IMR-90 (cell line): ENCODE data around the gene UNC5B. TPM values are rescaled to one million over a fixed set of nuclear protein-coding genes. Genes with fewer than 3 reads are reported as not detected.

Experiments used
- ATAC-seq: fragments of 200-7000 bp; cut with Tn5 transposase; 2 replicates; pipeline ENCODE4 v1.9.1; 2020; ENCODE audit warnings: low read depth, mild to moderate bottlenecking, moderate library complexity
- BruUV-seq: library from RNA; stranded (reverse); fragments of 400-500 nt; replicated peaks from 2 replicates; lab custom pipeline; 2021; lab: Mats Ljungman, UMichigan
- CTCF ChIA-PET: fragments of 300-600 bp; formaldehyde crosslinking; extraction: SDS; loops from one replicate; lab custom pipeline; 2021; ENCODE audit warnings: antibody characterized with exemption; lab: Yijun Ruan, JAX
- POLR2A ChIA-PET: fragments of 300-600 bp; sonication (Branson Sonifier 250); formaldehyde crosslinking; loops from one replicate; lab custom pipeline; 2022; ENCODE audit warnings: antibody characterized with exemption; ENCODE audit not compliant: unreplicated experiment; lab: Charles Lee
- DNase-seq: peaks from one replicate; pipeline ENCODE4 v3.0.0; 2013
- H2AFZ ChIP-seq: replicated peaks from 2 replicates; pipeline ENCODE3; 2013; ENCODE audit warnings: low read length, mild to moderate bottlenecking; ENCODE audit not compliant: poor library complexity
- H2AK5ac ChIP-seq: 2 replicates; pipeline ENCODE4 v1.6.1; 2013; ENCODE audit warnings: low read depth, low read length, inconsistent platforms
- H2AK9ac ChIP-seq: replicated peaks from 2 replicates; pipeline ENCODE3; 2013; ENCODE audit warnings: mild to moderate bottlenecking, low read depth, low read length, moderate library complexity; ENCODE audit not compliant: poor library complexity
- H2BK120ac ChIP-seq: 2 replicates; pipeline ENCODE4 v1.6.1; 2013; ENCODE audit warnings: low read depth, low read length, inconsistent platforms
- H2BK15ac ChIP-seq: 3 replicates; pipeline ENCODE4 v1.6.1; 2013; ENCODE audit warnings: low read depth, low read length, inconsistent platforms
- H2BK20ac ChIP-seq: 2 replicates; pipeline ENCODE4 v1.6.1; 2013; ENCODE audit warnings: low read depth, mild to moderate bottlenecking, inconsistent platforms, low read length, moderate library complexity
- H2BK5ac ChIP-seq: 2 replicates; pipeline ENCODE4 v1.6.1; 2013; ENCODE audit warnings: mild to moderate bottlenecking, low read depth, low read length, inconsistent platforms; ENCODE audit not compliant: poor library complexity, severe bottlenecking
- H3K14ac ChIP-seq: replicated peaks from 2 replicates; pipeline ENCODE4 v1.6.1; 2013; ENCODE audit warnings: low read depth, low read length, inconsistent platforms
- H3K18ac ChIP-seq: 2 replicates; pipeline ENCODE4 v1.6.1; 2013; ENCODE audit warnings: low read depth, low read length, control low read depth
- H3K23ac ChIP-seq: 2 replicates; pipeline ENCODE4 v1.6.1; 2013; ENCODE audit warnings: low read depth, low read length, inconsistent platforms
- H3K27ac ChIP-seq: 2 replicates; pipeline ENCODE4 v1.5.1; 2013; ENCODE audit warnings: mild to moderate bottlenecking, control low read depth, low read length; ENCODE audit not compliant: insufficient read depth
- H3K27me3 ChIP-seq: 2 replicates; pipeline ENCODE4 v1.6.1; 2013; ENCODE audit warnings: low read length; ENCODE audit not compliant: control insufficient read depth, insufficient read depth
- H3K36me3 ChIP-seq: 2 replicates; pipeline ENCODE4 v1.6.1; 2013; ENCODE audit warnings: low read length, mixed read lengths; ENCODE audit not compliant: control insufficient read depth, insufficient read depth
- H3K4ac ChIP-seq: 2 replicates; pipeline ENCODE4 v1.6.1; 2013; ENCODE audit warnings: low read depth, low read length, inconsistent platforms
- H3K4me1 ChIP-seq: 2 replicates; pipeline ENCODE4 v1.6.1; 2013; ENCODE audit warnings: low read length, mixed read lengths; ENCODE audit not compliant: control insufficient read depth, insufficient read depth
- H3K4me2 ChIP-seq: 2 replicates; pipeline ENCODE4 v1.6.1; 2013; ENCODE audit warnings: low read depth, mild to moderate bottlenecking, control low read depth, low read length, moderate library complexity
- H3K4me3 ChIP-seq: 2 replicates; pipeline ENCODE4 v1.5.1; 2013; ENCODE audit warnings: low read depth, mild to moderate bottlenecking, control low read depth, low read length, moderate library complexity; ENCODE audit not compliant: insufficient read depth
- H3K56ac ChIP-seq: 2 replicates; pipeline ENCODE4 v1.6.1; 2013; ENCODE audit warnings: low read length, inconsistent platforms; ENCODE audit not compliant: insufficient read depth; ENCODE audit errors: extremely low read depth
- H3K79me1 ChIP-seq, 2 experiments: 2 replicates each; pipeline ENCODE4 v1.6.1; 2013; ENCODE audit warnings: low read length in 2 of 2, inconsistent platforms in 1 of 2, low read depth in 1 of 2
- H3K9ac ChIP-seq: 2 replicates; pipeline ENCODE4 v1.6.1; 2013; ENCODE audit warnings: low read depth, low read length, control low read depth
- H3K9me1 ChIP-seq: 2 replicates; pipeline ENCODE4 v1.6.1; 2013; ENCODE audit warnings: low read length, inconsistent platforms; ENCODE audit not compliant: insufficient read depth
- H3K9me3 ChIP-seq: 2 replicates; pipeline ENCODE4 v1.6.1; 2013; ENCODE audit warnings: low read length; ENCODE audit not compliant: control insufficient read depth, insufficient read depth
- H4K20me1 ChIP-seq: 2 replicates; pipeline ENCODE4 v1.6.1; 2013; ENCODE audit warnings: low read length, inconsistent platforms; ENCODE audit not compliant: insufficient read depth
- H4K5ac ChIP-seq: 2 replicates; pipeline ENCODE4 v1.6.1; 2013; ENCODE audit warnings: mild to moderate bottlenecking, low read depth, low read length, control low read depth
- H4K8ac ChIP-seq, 2 experiments: 2 replicates each; pipeline ENCODE4 v1.6.1; 2013; ENCODE audit warnings: low read depth in 2 of 2, low read length in 2 of 2, control low read depth in 1 of 2, inconsistent platforms in 1 of 2
- H4K91ac ChIP-seq: 2 replicates; pipeline ENCODE4 v1.6.1; 2013; ENCODE audit warnings: low read depth, low read length, inconsistent platforms; ENCODE audit not compliant: insufficient read depth
- FOS ChIP-seq: fragments of 150-350 bp; IDR thresholded peaks from 2 replicates; pipeline ENCODE4 v1.6.1; 2016; ENCODE audit warnings: low read depth, low read length
- WGBS, 2 experiments: methylation state at CpG; one replicate each; pipeline versions ENCODE4 v1.1.5 to v1.1.7; 2013; ENCODE audit warnings: missing lambda C conversion rate in 2 of 2; ENCODE audit not compliant: insufficient read length in 1 of 2; ENCODE audit errors: extremely low coverage in 2 of 2; 5-methylcytosine and 5-hydroxymethylcytosine counted together
- dilution Hi-C: fragments of 300-500 bp; cut with HindIII; formaldehyde crosslinking; loops from one replicate; pipeline ENCODE4 v1.14.3; 2018; ENCODE audit warnings: low sequenced_read_pairs; ENCODE audit not compliant: unreplicated experiment
- in situ Hi-C: fragments of 300-500 bp; cut with MboI; formaldehyde crosslinking; loops from 3 replicates; pipeline ENCODE4 v1.14.3; 2019; ENCODE audit warnings: low sequenced_read_pairs, inconsistent platforms, mixed read lengths
- intact Hi-C: fragments of 100-400 bp; cut with micrococcal nuclease; formaldehyde crosslinking; loops from 2 replicates; pipeline ENCODE4 v1.10.0; 2022
- polyA plus RNA-seq, 3 experiments: library from polyadenylated mRNA; depleted of rRNA; stranded (reverse); fragments of >200 nt; gene quantifications; 2 replicates each; pipeline ENCODE4 v1.2.3, GENCODE V29; 2012; ENCODE audit warnings: low replicate concordance in 1 of 3
- total RNA-seq: library from RNA; depleted of rRNA; stranded (reverse); fragments of >200 nt; gene quantifications from 2 replicates; pipeline ENCODE4 v1.2.3, GENCODE V29; 2012

UNC5B gene
- total and polyA plus RNA-seq, 2 of the 4 experiments (the other 2 are of a cell fraction) = 1.6 to 4.2 TPM

DNA sequence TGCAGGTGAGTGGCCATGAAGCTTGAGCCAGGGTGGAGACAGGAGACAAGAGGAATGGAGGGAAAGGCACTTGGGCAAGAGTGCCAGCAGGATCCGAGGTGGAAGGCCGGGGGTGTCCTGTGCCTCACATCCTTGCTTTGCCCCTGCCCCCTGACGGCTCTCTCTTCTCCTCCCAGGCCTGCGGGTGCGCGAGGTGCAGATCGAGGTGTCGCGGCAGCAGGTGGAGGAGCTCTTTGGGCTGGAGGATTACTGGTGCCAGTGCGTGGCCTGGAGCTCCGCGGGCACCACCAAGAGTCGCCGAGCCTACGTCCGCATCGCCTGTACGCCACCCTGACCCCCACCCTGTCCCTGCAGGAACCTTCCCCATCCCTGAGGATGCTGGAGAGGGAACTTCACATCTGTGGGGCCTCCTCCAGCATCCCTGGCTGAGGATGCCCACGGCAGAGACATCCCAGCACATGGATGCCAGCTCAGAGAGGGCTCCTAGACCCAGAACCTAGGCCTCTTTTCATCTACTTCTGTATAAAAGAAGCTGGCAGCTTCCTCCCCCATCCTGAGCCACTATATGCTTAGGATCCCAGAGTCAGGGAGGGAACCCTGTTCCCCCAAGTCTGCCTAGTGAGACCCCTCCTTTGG lies 72.3 kb downstream of the UNC5B start:
- Histone ChIP-seq H2BK15ac (no peak overlapping the region), H3K4me2 (no peak overlapping the region), H2BK5ac (no peak overlapping the region), H3K4ac (no peak overlapping the region), H3K56ac (no peak overlapping the region), H3K23ac (no peak overlapping the region), H3K9me3 (no peaks in the 10 kb centered on the region), H2BK120ac (no peak overlapping the region), H2AFZ (no peak overlapping the region), H4K8ac (no peak overlapping the region), H3K79me1 (no peaks in the 10 kb centered on the region), H2BK20ac (no peak overlapping the region), H3K9me1 (no peaks in the 10 kb centered on the region), H3K36me3 (peaks cover 6% of the 10 kb centered on the region; the same call in 1 of the 2 replicates), H3K18ac (no peak overlapping the region), H3K27ac (no peak overlapping the region), H3K4me1 (peaks cover 9% of the 10 kb centered on the region; the same call in 1 of the 2 replicates), H4K5ac (no peak overlapping the region), H4K20me1 (no peaks in the 10 kb centered on the region), H4K91ac (no peak overlapping the region), H3K27me3 (no peaks in the 10 kb centered on the region), H3K9ac (no peak overlapping the region), H2AK5ac (no peak overlapping the region), H3K4me3 (no peak overlapping the region), H3K14ac (no peak overlapping the region), H2AK9ac (no peak overlapping the region)
- WGBS, 2 experiments = no CpG with 5 or more reads among the region's 19 CpGs
- TF ChIP-seq FOS = no peak
- CTCF ChIA-PET = interaction anchor here (0.5 to 1.2 kb wide), 9 partner anchors 9 to 365 kb away, joined by 3 to 7 read pairs (median 3); partner anchors contain the start of gene SLC29A3
- intact Hi-C loops = loop anchor here (1.0 to 2.0 kb wide), 2 partner anchors 76 to 359 kb away; no protein-coding TSS in a partner anchor
- ATAC-seq (peak; percentile 22; the same call in 1 of the 2 replicates), DNase-seq (no peak)
- POLR2A ChIA-PET = no interaction called here
- no TSS peak for BruUV-seq
- in situ Hi-C loops = loop anchor here (5.0 kb wide), 1 partner anchor 357 kb away; no protein-coding TSS in a partner anchor
- dilution Hi-C loops = no loop called here
